Measurements from ENCODE around the gene PPP4C.
A peak's percentile ranks its signal among the peaks of the same experiment; 100 is the strongest.

Gene PPP4C

DNA sequence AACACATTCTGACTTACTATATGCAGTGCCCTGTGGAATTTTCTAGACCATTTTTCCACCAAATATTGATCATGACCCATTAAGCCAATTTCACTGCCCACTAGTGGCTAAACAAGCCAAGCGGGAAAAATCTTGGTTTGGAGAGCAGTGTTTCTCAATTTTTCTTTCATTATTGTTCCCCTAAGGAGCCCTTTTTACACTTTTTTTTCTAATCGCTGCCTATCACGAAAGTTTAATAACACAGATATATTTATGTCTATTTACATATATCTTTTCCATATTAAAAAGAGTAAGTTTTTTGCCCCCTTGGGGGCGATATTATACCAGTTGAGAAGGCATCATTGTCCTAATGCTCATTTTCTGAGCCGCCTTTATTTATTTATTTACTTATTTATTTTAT is 34.0 kb upstream of the PPP4C start:
- no peak for DNase-seq
- Histone ChIP-seq H3K27me3 (replicated peaks) (no peaks in the 10 kb centered on the region), H3K27ac (no peak overlapping the region), H3K4me3 (ENCODE audit: low read depth, low read length) (no peak overlapping the region), H3K36me3 (replicated peaks) (no peaks in the 10 kb centered on the region)
- in situ Hi-C loops (cut with HindIII; ENCODE audit: low pct_ligation_motif_present, low sequenced_read_pairs), result no loop called here
- peak; percentile 33 for TF ChIP-seq CTCF (IDR thresholded peaks at IDR 0.05; ENCODE audit: low read depth, low read length, missing control alignments)

- Histone ChIP-seq H3K27me3 (replicated peaks) (no peaks in the 10 kb centered on the region), H3K4me3 (ENCODE audit: low read depth, low read length) (no peak overlapping the region), H3K27ac (no peak overlapping the region), H3K36me3 (replicated peaks) (no peaks in the 10 kb centered on the region)
- in situ Hi-C loops (cut with HindIII; ENCODE audit: low pct_ligation_motif_present, low sequenced_read_pairs), result no loop called here
- no peak for DNase-seq
- no peak for TF ChIP-seq CTCF (IDR thresholded peaks at IDR 0.05; ENCODE audit: low read depth, low read length, missing control alignments)
These were observed 29.6 kb upstream of the PPP4C start for GRCh38 chr16:30046178-30046577.

GRCh38 chr16:30046588-30046987 is 29.2 kb upstream of the PPP4C start:
- no peak for TF ChIP-seq CTCF (IDR thresholded peaks at IDR 0.05; ENCODE audit: low read depth, low read length, missing control alignments)
- no peak overlapping the region for H3K27ac ChIP-seq
- no peaks in the 10 kb centered on the region for H3K27me3 ChIP-seq (replicated peaks)
- H3K36me3 ChIP-seq (replicated peaks), result no peaks in the 10 kb centered on the region
- DNase-seq, result no peak
- H3K4me3 ChIP-seq (ENCODE audit: low read depth, low read length), result no peak overlapping the region
- in situ Hi-C loops (cut with HindIII; ENCODE audit: low pct_ligation_motif_present, low sequenced_read_pairs), result no loop called here

- no peak overlapping the region for H3K27ac ChIP-seq
- DNase-seq, result no peak
- in situ Hi-C loops (cut with HindIII; ENCODE audit: low pct_ligation_motif_present, low sequenced_read_pairs), result no loop called here
- H3K27me3 ChIP-seq (replicated peaks), result no peaks in the 10 kb centered on the region
- H3K4me3 ChIP-seq (ENCODE audit: low read depth, low read length), result no peak overlapping the region
- TF ChIP-seq CTCF (IDR thresholded peaks at IDR 0.05; ENCODE audit: low read depth, low read length, missing control alignments), result no peak
- no peaks in the 10 kb centered on the region for H3K36me3 ChIP-seq (replicated peaks)
These were observed 25.9 kb upstream of the PPP4C start for GRCh38 chr16:30049871-30050270.

- H3K4me3 ChIP-seq (ENCODE audit: low read depth, low read length), result no peak overlapping the region
- in situ Hi-C loops (cut with HindIII; ENCODE audit: low pct_ligation_motif_present, low sequenced_read_pairs), result no loop called here
- no peak for TF ChIP-seq CTCF (IDR thresholded peaks at IDR 0.05; ENCODE audit: low read depth, low read length, missing control alignments)
- H3K27ac ChIP-seq, result peak overlapping the region; percentile 76
- H3K27me3 ChIP-seq (replicated peaks), result no peaks in the 10 kb centered on the region
- no peaks in the 10 kb centered on the region for H3K36me3 ChIP-seq (replicated peaks)
- peak; percentile 82 for DNase-seq
These were observed 24.3 kb upstream of the PPP4C start for GRCh38 chr16:30051518-30051917.

DNA sequence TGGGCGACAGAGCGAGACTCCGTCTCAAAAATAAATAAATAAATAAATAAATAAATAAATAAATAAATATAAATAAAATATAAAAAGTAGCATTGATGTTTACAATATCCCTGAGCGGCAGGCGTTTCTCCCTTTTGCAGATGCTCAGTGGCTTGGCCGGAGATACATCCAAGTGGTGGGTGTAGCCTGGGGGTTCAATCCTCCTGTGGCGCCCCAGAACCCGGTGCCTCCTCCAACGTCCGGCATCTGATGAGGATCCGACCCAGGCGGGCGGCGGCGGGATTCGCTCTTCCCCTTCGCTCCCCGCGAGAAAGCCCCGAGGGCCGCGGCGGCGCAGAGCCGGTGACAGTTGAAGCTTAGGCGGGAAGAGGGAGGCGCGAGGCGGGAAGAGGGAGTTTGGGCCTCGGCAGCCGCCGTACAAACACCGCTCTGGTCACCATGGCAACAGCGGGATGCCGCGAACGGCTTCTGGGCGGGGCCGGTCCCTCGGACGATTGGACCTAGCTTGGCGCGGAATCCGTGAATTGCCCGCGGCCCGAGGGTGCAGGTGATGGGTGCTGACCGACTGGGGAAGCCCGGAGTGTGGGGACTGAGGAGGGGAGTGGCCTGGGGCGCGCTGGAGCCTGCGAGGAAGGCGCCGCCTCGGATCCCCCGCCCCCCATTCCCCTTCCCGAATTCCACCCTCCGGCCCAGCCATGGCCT is 23.0 kb upstream of the PPP4C start:
- peak; percentile 91 for DNase-seq
- Histone ChIP-seq H3K36me3 (replicated peaks) (no peaks in the 10 kb centered on the region), H3K27ac (peak overlapping the region; percentile 59), H3K4me3 (ENCODE audit: low read depth, low read length) (peak overlapping the region; percentile 79), H3K27me3 (replicated peaks) (no peaks in the 10 kb centered on the region)
- TF ChIP-seq CTCF (IDR thresholded peaks at IDR 0.05; ENCODE audit: low read depth, low read length, missing control alignments), result no peak
- in situ Hi-C loops (cut with HindIII; ENCODE audit: low pct_ligation_motif_present, low sequenced_read_pairs), result no loop called here

Data from brain microvascular endothelial cell (primary cell).